ENCODE data around the gene NDUFAF3. TPM values are rescaled to one million over a fixed set of nuclear protein-coding genes. Genes with fewer than 3 reads are reported as not detected.

The NDUFAF3 gene
- total RNA-seq, 2 donors from 2014 or later = 32.9 to 39.1 TPM

- DNase-seq = no peak
- WGBS, 2 experiments (ENCODE audit: insufficient coverage in 1 of 2, insufficient read length in 1 of 2) = 92 to 94% methylated on average over 4 to 5 of the region's 5 CpGs
- no peak for TF ChIP-seq CTCF (conservative IDR thresholded peaks at IDR 0.05)
- no peak overlapping the region for H3K27ac Mint-ChIP-seq
- H3K27me3 Mint-ChIP-seq (ENCODE audit: insufficient read depth) = no peaks in the 10 kb centered on the region
- Histone ChIP-seq H3K9me3 (ENCODE audit: control insufficient read depth, low read length) (no peaks in the 10 kb centered on the region), H3K27ac (ENCODE audit: low read depth, low read length) (no peak overlapping the region), H3K4me3 (ENCODE audit: low read length) (no peak overlapping the region), H3K9ac (ENCODE audit: extremely low read depth, low read length, poor library complexity, severe bottlenecking) (no peak overlapping the region), H3K36me3 (ENCODE audit: control insufficient read depth, insufficient read depth, low read length) (peaks cover 59% of the 10 kb centered on the region), H3K4me1 (ENCODE audit: control insufficient read depth, insufficient read depth, low read length) (no peaks in the 10 kb centered on the region), H3K27me3 (ENCODE audit: control insufficient read depth, insufficient read depth, low read length, poor library complexity, severe bottlenecking) (no peaks in the 10 kb centered on the region)
- no peak overlapping the region for H3K4me3 Mint-ChIP-seq
- peaks cover 58% of the 10 kb centered on the region for H3K36me3 Mint-ChIP-seq (ENCODE audit: low read depth)
- H3K9me3 Mint-ChIP-seq = no peaks in the 10 kb centered on the region
- H3K4me1 Mint-ChIP-seq = no peaks in the 10 kb centered on the region
Observed at GRCh38 chr3:48982686-48983085, 39.2 kb upstream of the NDUFAF3 start.

- Histone ChIP-seq H3K9ac (ENCODE audit: extremely low read depth, low read length, poor library complexity, severe bottlenecking) (no peak overlapping the region), H3K4me3 (ENCODE audit: low read length) (no peak overlapping the region), H3K27me3 (ENCODE audit: control insufficient read depth, insufficient read depth, low read length, poor library complexity, severe bottlenecking) (no peaks in the 10 kb centered on the region), H3K9me3 (ENCODE audit: control insufficient read depth, low read length) (no peaks in the 10 kb centered on the region), H3K27ac (ENCODE audit: low read depth, low read length) (no peak overlapping the region), H3K36me3 (ENCODE audit: control insufficient read depth, insufficient read depth, low read length) (peaks cover 56% of the 10 kb centered on the region), H3K4me1 (ENCODE audit: control insufficient read depth, insufficient read depth, low read length) (no peaks in the 10 kb centered on the region)
- TF ChIP-seq CTCF (conservative IDR thresholded peaks at IDR 0.05) = no peak
- no peaks in the 10 kb centered on the region for H3K27me3 Mint-ChIP-seq (ENCODE audit: insufficient read depth)
- no peaks in the 10 kb centered on the region for H3K9me3 Mint-ChIP-seq
- no peaks in the 10 kb centered on the region for H3K4me1 Mint-ChIP-seq
- peaks cover 54% of the 10 kb centered on the region for H3K36me3 Mint-ChIP-seq (ENCODE audit: low read depth)
- no peak overlapping the region for H3K27ac Mint-ChIP-seq
- H3K4me3 Mint-ChIP-seq = no peak overlapping the region
- 91 to 93% methylated on average over 4 of the region's 4 CpGs for WGBS, 2 experiments (ENCODE audit: insufficient coverage in 1 of 2, insufficient read length in 1 of 2)
- no peak for DNase-seq
Observed at GRCh38 chr3:48983096-48983495, 38.8 kb upstream of the NDUFAF3 start.

- H3K27ac Mint-ChIP-seq = no peak overlapping the region
- peaks cover 7% of the 10 kb centered on the region for H3K4me1 Mint-ChIP-seq
- no peaks in the 10 kb centered on the region for H3K9me3 Mint-ChIP-seq
Observed at GRCh38 chr3:48984663-48985062, 37.3 kb upstream of the NDUFAF3 start.

More at GRCh38 chr3:48984663-48985062, 37.3 kb upstream of the NDUFAF3 start:
- no peak for DNase-seq
- H3K27ac ChIP-seq (ENCODE audit: low read depth, low read length) = no peak overlapping the region
- no peak overlapping the region for H3K4me3 ChIP-seq (ENCODE audit: low read length)
- H3K36me3 Mint-ChIP-seq (ENCODE audit: low read depth) = peaks cover 45% of the 10 kb centered on the region
- H3K36me3 ChIP-seq (ENCODE audit: control insufficient read depth, insufficient read depth, low read length) = peaks cover 48% of the 10 kb centered on the region
- no peaks in the 10 kb centered on the region for H3K9me3 ChIP-seq (ENCODE audit: control insufficient read depth, low read length)
- H3K4me3 Mint-ChIP-seq = no peak overlapping the region
- H3K27me3 ChIP-seq (ENCODE audit: control insufficient read depth, insufficient read depth, low read length, poor library complexity, severe bottlenecking) = peaks cover 6% of the 10 kb centered on the region
- peaks cover 8% of the 10 kb centered on the region for H3K27me3 Mint-ChIP-seq (ENCODE audit: insufficient read depth)
- H3K9ac ChIP-seq (ENCODE audit: extremely low read depth, low read length, poor library complexity, severe bottlenecking) = no peak overlapping the region
- H3K4me1 ChIP-seq (ENCODE audit: control insufficient read depth, insufficient read depth, low read length) = no peaks in the 10 kb centered on the region
- no peak for TF ChIP-seq CTCF (conservative IDR thresholded peaks at IDR 0.05)
